ENCODE data around the gene NAB2. TPM values are rescaled to one million over a fixed set of nuclear protein-coding genes. Genes with fewer than 3 reads are reported as not detected.
"Not testable (repeated sequence)": the region's sequence is repeated elsewhere in the genome, so short reads cannot be mapped to it uniquely, and the experiment has no call there.

Gene NAB2
- total RNA-seq, 1 donor from 2014 or later: 30.7 TPM

- TF ChIP-seq, protein P1, sequence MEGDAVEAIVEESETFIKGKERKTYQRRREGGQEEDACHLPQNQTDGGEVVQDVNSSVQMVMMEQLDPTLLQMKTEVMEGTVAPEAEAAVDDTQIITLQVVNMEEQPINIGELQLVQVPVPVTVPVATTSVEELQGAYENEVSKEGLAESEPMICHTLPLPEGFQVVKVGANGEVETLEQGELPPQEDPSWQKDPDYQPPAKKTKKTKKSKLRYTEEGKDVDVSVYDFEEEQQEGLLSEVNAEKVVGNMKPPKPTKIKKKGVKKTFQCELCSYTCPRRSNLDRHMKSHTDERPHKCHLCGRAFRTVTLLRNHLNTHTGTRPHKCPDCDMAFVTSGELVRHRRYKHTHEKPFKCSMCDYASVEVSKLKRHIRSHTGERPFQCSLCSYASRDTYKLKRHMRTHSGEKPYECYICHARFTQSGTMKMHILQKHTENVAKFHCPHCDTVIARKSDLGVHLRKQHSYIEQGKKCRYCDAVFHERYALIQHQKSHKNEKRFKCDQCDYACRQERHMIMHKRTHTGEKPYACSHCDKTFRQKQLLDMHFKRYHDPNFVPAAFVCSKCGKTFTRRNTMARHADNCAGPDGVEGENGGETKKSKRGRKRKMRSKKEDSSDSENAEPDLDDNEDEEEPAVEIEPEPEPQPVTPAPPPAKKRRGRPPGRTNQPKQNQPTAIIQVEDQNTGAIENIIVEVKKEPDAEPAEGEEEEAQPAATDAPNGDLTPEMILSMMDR (IDR thresholded peaks at IDR 0.05): no peak
- peak overlapping the region; percentile 46 for H3K27ac Mint-ChIP-seq (ENCODE audit: unreplicated experiment)
- H3K36me3 Mint-ChIP-seq (ENCODE audit: low read depth): no peaks in the 10 kb centered on the region
- no peaks in the 10 kb centered on the region for H3K27me3 Mint-ChIP-seq (ENCODE audit: low read depth)
- no peak for DNase-seq (ENCODE audit: low spot score)
- H3K4me1 Mint-ChIP-seq (ENCODE audit: low read depth): peaks cover 19% of the 10 kb centered on the region
- H3K9me3 Mint-ChIP-seq (ENCODE audit: low read depth): no peaks in the 10 kb centered on the region
- no peak overlapping the region for H3K4me3 Mint-ChIP-seq (ENCODE audit: unreplicated experiment)
Observed at GRCh38 chr12:57119294-57120085, 30.6 kb downstream of the NAB2 start.

DNA sequence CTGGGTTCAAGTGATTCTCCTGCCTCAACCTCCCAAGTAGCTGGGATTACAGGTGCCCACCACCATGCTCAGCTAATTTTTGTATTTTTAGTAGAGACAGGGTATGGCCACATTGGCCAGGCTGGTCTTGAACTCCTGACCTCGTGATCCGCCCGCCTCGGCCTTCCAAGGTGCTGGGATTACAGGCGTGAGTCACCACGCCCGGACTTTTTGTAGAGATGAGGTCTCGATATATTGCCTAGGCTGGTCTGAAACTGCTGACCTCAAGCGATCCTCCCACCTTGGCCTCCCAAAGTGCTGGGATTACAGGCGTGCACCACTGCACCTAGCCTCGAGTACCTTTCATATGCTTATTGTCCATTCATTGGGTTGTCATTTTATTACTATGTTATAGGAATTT, 31.8 kb downstream of the NAB2 start:
- H3K4me1 Mint-ChIP-seq (ENCODE audit: low read depth): peaks cover 19% of the 10 kb centered on the region
- not testable (repeated sequence) for H3K9me3 Mint-ChIP-seq (ENCODE audit: low read depth); H3K27ac Mint-ChIP-seq (ENCODE audit: unreplicated experiment); H3K27me3 Mint-ChIP-seq (ENCODE audit: low read depth); DNase-seq (ENCODE audit: low spot score); H3K36me3 Mint-ChIP-seq (ENCODE audit: low read depth); H3K4me3 Mint-ChIP-seq (ENCODE audit: unreplicated experiment)

- H3K27ac Mint-ChIP-seq (ENCODE audit: unreplicated experiment): no peak overlapping the region
- peaks cover 26% of the 10 kb centered on the region for H3K4me1 Mint-ChIP-seq (ENCODE audit: low read depth)
- DNase-seq (ENCODE audit: low spot score): no peak
- H3K27me3 Mint-ChIP-seq (ENCODE audit: low read depth): no peaks in the 10 kb centered on the region
- H3K4me3 Mint-ChIP-seq (ENCODE audit: unreplicated experiment): no peak overlapping the region
- TF ChIP-seq, protein P1 (IDR thresholded peaks at IDR 0.05): no peak
- no peaks in the 10 kb centered on the region for H3K36me3 Mint-ChIP-seq (ENCODE audit: low read depth)
- no peaks in the 10 kb centered on the region for H3K9me3 Mint-ChIP-seq (ENCODE audit: low read depth)
Observed at GRCh38 chr12:57123813-57124212, 34.9 kb downstream of the NAB2 start.

DNA sequence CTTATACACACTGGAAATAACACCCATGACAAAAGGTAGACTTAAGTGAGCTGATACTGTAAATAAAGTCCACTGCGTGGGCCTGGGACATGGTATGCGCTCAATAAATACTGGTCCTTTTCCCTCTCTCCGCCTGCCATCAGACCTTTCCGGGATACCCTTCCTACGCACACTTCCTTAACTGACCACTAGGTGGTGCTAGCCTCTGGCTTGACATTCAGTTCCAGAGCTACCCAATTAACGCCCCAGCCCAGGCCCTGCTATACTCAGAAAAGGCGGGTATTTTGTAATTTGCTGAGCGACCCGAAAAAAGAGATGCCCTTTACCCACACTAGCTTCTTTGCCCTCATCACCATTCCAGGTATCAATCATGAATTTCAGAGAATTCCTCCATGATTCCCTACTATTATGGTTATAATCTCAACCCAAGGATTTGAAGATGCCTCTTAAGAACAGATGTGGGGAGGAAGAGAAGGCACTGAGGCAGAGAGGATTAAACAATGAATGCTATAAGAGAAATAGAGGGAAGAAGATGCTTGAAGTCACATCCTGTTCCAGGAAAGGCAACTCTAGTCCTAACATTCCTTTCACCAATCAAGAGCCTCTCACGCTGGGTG, 35.5 kb downstream of the NAB2 start:
- H3K27me3 Mint-ChIP-seq (ENCODE audit: low read depth): no peaks in the 10 kb centered on the region
- H3K36me3 Mint-ChIP-seq (ENCODE audit: low read depth): no peaks in the 10 kb centered on the region
- no peak for DNase-seq (ENCODE audit: low spot score)
- TF ChIP-seq, protein P1 (IDR thresholded peaks at IDR 0.05): peak; percentile 94
- no peaks in the 10 kb centered on the region for H3K9me3 Mint-ChIP-seq (ENCODE audit: low read depth)
- H3K27ac Mint-ChIP-seq (ENCODE audit: unreplicated experiment): no peak overlapping the region
- no peak overlapping the region for H3K4me3 Mint-ChIP-seq (ENCODE audit: unreplicated experiment)
- peaks cover 20% of the 10 kb centered on the region for H3K4me1 Mint-ChIP-seq (ENCODE audit: low read depth)

GRCh38 chr12:57126061-57126460, 37.1 kb downstream of the NAB2 start:
- Mint-ChIP-seq H3K27me3 (ENCODE audit: low read depth) (no peaks in the 10 kb centered on the region), H3K36me3 (ENCODE audit: low read depth) (no peaks in the 10 kb centered on the region), H3K4me3 (ENCODE audit: unreplicated experiment) (no peak overlapping the region), H3K27ac (ENCODE audit: unreplicated experiment) (no peak overlapping the region), H3K4me1 (ENCODE audit: low read depth) (peaks cover 31% of the 10 kb centered on the region), H3K9me3 (ENCODE audit: low read depth) (no peaks in the 10 kb centered on the region)
- no peak for DNase-seq (ENCODE audit: low spot score)
- TF ChIP-seq, protein P1 (IDR thresholded peaks at IDR 0.05): no peak
